ENCODE data around the gene HIRA.

Gene HIRA

DNA sequence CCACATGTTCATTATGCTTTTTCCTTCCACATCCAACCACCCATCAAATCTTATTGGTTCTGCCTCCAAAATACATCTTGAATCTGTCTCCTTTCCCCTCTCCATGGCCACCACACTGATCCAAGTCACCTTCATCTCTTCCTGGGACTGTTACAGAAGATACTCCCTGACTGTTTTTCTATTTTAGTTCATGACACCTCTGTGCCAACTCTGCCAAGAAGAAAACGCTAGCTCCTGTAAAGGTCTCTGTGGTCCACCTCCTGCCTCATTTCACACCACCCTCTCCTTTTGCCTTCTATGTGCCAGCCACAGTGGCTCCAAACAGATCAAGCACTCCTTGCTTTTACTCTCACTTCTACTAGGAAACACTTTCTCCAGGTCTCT is 81.1 kb downstream of the HIRA start:
- WGBS, 2 experiments, result 91 to 98% methylated on average over 1 of the region's 1 CpG
- H3K36me3 ChIP-seq (ENCODE audit: control insufficient read depth, insufficient read depth, low read length), result peaks cover 34% of the 10 kb centered on the region
- H3K9me3 ChIP-seq (ENCODE audit: control insufficient read depth, low read length), result no peaks in the 10 kb centered on the region

DNA sequence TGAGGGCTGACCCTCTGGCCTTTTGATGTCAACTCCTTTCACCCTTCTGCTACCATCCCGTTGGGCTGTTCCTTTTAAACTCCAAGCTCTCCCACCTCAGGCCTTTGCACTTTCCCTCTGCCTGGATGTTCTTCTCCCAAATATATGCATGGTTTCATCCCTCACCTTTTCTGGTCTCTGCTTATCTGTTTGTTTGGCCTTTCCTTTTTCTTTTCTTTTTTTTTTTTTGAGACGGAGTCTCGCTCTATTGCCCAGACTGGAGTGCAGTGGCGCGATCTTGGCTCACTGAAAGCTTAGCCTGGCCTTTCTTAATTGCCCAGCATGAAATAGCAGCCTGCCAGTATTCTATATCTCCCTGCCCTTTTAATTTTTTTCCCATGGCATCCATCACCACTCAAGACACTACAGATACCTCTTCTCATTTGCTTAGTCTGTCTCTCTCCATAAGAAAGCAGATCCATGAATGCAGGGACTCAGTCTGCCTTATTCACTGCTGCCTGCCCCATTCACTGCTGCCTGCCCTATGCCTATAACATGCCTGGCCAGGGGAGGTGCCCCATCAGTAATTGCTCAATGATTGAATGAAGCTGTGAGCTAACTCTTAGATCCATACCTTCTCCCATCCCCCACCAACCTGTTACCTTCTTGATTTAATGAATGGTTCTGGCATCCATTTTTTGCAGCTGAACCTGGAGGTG is 81.6 kb downstream of the HIRA start:
- WGBS, 2 experiments, result 95 to 96% methylated on average over 5 of the region's 5 CpGs
- no peaks in the 10 kb centered on the region for H3K4me1 ChIP-seq (ENCODE audit: control insufficient read depth, insufficient read depth, low read length)
- no peak overlapping the region for H3K27ac ChIP-seq (ENCODE audit: insufficient read depth, low read depth, low read length, poor library complexity, severe bottlenecking)
- H3K4me3 ChIP-seq (ENCODE audit: insufficient read depth, low read depth, low read length), result no peak overlapping the region
- H3K9me3 ChIP-seq (ENCODE audit: control insufficient read depth, low read length), result no peaks in the 10 kb centered on the region
- H3K27me3 ChIP-seq (ENCODE audit: control insufficient read depth, insufficient read depth, low read length, poor library complexity, severe bottlenecking), result no peaks in the 10 kb centered on the region
- H3K36me3 ChIP-seq (ENCODE audit: control insufficient read depth, insufficient read depth, low read length), result peaks cover 34% of the 10 kb centered on the region

More for the DNA sequence above, 81.1 kb downstream of the HIRA start:
- Histone ChIP-seq H3K4me1 (ENCODE audit: control insufficient read depth, insufficient read depth, low read length) (no peaks in the 10 kb centered on the region), H3K27ac (ENCODE audit: insufficient read depth, low read depth, low read length, poor library complexity, severe bottlenecking) (no peak overlapping the region), H3K4me3 (ENCODE audit: insufficient read depth, low read depth, low read length) (no peak overlapping the region), H3K27me3 (ENCODE audit: control insufficient read depth, insufficient read depth, low read length, poor library complexity, severe bottlenecking) (no peaks in the 10 kb centered on the region)

DNA sequence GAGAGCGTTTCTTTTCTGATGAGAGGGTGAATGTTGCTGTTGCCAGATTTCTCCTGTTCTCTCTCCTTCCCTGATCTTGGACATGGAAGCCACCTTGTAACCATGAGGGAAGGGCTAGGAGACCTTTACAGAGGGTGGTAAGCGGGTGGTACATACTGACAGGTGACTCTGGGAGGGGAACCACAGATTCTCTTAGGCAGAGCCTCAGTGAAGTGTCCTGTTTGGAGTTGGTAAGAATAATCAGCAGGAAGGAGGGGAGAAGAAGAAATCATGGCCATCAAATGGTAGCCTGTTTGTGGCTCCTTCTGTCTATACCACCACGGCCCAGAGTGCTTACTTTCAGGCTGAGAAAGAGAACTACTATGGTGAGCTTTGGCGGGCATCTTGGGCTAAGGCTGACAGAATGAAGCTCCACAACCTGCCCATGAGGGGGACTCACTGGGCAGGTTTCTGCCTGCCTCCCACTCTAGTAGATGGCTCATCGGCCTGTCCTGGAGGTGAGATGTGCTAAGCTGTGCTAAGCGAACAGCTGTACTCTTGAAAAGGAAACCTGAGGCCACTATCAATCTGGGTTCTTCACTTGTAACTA is 84.8 kb downstream of the HIRA start:
- Histone ChIP-seq H3K9me3 (ENCODE audit: control insufficient read depth, low read length) (no peaks in the 10 kb centered on the region), H3K27ac (ENCODE audit: insufficient read depth, low read depth, low read length, poor library complexity, severe bottlenecking) (no peak overlapping the region), H3K36me3 (ENCODE audit: control insufficient read depth, insufficient read depth, low read length) (peaks cover 32% of the 10 kb centered on the region), H3K27me3 (ENCODE audit: control insufficient read depth, insufficient read depth, low read length, poor library complexity, severe bottlenecking) (no peaks in the 10 kb centered on the region), H3K4me3 (ENCODE audit: insufficient read depth, low read depth, low read length) (no peak overlapping the region), H3K4me1 (ENCODE audit: control insufficient read depth, insufficient read depth, low read length) (no peaks in the 10 kb centered on the region)
- WGBS, 2 experiments, result 94 to 99% methylated on average over 6 of the region's 6 CpGs

DNA sequence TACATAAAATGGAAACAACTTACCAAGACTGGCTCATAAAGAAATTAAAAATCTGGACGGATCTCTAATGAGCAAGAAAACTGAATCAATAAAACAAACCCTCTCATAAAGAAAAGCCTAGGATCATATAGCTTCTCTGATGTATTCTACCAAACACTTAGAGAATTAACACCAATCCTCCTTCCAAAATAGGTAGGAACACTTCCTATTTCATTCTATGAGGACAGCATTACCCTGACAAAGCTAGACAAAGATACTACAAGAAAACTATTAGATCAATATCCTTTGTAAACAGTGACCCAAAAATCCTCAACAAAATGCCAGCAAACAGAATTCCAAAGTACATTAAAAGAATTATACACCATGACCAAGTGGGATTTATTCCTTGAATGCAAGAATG is 87.1 kb downstream of the HIRA start:
- H3K27ac ChIP-seq (ENCODE audit: insufficient read depth, low read depth, low read length, poor library complexity, severe bottlenecking), result no peak overlapping the region
- 91 to 100% methylated on average over 1 of the region's 1 CpG for WGBS, 2 experiments
- H3K4me3 ChIP-seq (ENCODE audit: insufficient read depth, low read depth, low read length), result no peak overlapping the region
- peaks cover 14% of the 10 kb centered on the region for H3K36me3 ChIP-seq (ENCODE audit: control insufficient read depth, insufficient read depth, low read length)
- H3K9me3 ChIP-seq (ENCODE audit: control insufficient read depth, low read length), result no peaks in the 10 kb centered on the region
- H3K27me3 ChIP-seq (ENCODE audit: control insufficient read depth, insufficient read depth, low read length, poor library complexity, severe bottlenecking), result no peaks in the 10 kb centered on the region
- H3K4me1 ChIP-seq (ENCODE audit: control insufficient read depth, insufficient read depth, low read length), result no peaks in the 10 kb centered on the region

DNA sequence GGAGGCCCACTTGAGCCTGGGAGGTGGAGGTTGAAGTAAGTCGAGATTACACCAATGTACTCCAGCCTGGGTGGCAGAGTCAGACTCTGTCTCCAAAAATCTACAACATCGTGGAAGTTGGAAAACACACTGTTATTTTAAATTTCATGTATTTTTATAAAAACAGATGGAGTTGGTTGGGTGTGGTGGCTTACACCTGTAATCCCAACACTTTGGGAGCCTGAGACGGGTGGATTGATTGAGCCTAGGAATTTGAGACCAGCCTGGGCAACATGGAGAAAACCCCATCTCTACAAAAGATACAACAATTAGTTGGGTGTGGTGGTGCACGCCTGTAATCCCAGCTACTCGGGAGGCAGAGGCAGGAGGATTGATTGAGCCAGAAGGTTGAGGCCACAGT is 88.1 kb downstream of the HIRA start:
- no peak overlapping the region for H3K27ac ChIP-seq (ENCODE audit: insufficient read depth, low read depth, low read length, poor library complexity, severe bottlenecking)
- H3K27me3 ChIP-seq (ENCODE audit: control insufficient read depth, insufficient read depth, low read length, poor library complexity, severe bottlenecking), result no peaks in the 10 kb centered on the region
- 84 to 97% methylated on average over 3 to 5 of the region's 5 CpGs for WGBS, 2 experiments
- peaks cover 14% of the 10 kb centered on the region for H3K36me3 ChIP-seq (ENCODE audit: control insufficient read depth, insufficient read depth, low read length)
- H3K9me3 ChIP-seq (ENCODE audit: control insufficient read depth, low read length), result no peaks in the 10 kb centered on the region
- H3K4me3 ChIP-seq (ENCODE audit: insufficient read depth, low read depth, low read length), result no peak overlapping the region
- no peaks in the 10 kb centered on the region for H3K4me1 ChIP-seq (ENCODE audit: control insufficient read depth, insufficient read depth, low read length)

DNA sequence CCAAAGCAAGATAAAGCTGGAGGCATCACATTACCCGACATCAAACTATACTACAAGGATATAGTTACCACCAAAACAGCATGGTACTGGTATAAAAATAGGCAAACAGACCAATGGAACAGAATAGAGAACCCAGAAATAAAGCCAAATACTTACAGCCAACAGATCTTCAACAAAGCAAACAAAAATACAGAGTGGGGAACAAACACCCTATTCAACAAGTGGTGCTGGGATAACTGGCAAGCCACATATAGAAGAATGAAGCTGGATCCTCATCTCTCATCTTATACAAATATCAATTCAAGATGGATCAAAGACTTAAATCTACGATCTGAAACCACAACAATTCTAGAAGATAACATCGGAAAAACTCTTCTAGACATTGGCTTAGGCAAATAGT is 90.0 kb downstream of the HIRA start:
- H3K9me3 ChIP-seq (ENCODE audit: control insufficient read depth, low read length), result no peaks in the 10 kb centered on the region
- WGBS, 2 experiments, result 76% methylated on average over 3 of the region's 3 CpGs
- H3K27me3 ChIP-seq (ENCODE audit: control insufficient read depth, insufficient read depth, low read length, poor library complexity, severe bottlenecking), result no peaks in the 10 kb centered on the region
- H3K4me3 ChIP-seq (ENCODE audit: insufficient read depth, low read depth, low read length), result no peak overlapping the region
- H3K27ac ChIP-seq (ENCODE audit: insufficient read depth, low read depth, low read length, poor library complexity, severe bottlenecking), result no peak overlapping the region
- peaks cover 24% of the 10 kb centered on the region for H3K36me3 ChIP-seq (ENCODE audit: control insufficient read depth, insufficient read depth, low read length)
- H3K4me1 ChIP-seq (ENCODE audit: control insufficient read depth, insufficient read depth, low read length), result no peaks in the 10 kb centered on the region

DNA sequence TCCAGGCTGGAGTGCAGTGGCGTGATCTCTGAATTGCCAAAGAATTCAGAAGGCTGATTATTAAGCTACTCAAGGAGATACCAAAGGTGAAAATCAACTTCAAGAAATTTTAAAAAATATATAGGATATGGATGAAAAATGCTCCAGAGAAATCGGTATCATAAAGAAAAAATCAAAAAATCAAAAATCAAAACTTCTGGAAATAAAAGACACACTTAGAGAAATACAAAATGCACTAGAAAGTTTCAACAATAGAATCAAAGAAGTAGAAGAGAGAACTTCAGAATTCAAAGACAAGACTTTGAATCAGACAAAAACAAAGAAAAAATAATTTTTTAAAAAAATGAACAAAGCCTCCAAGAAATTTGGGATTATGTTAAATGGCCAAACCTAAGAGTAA is 94.4 kb downstream of the HIRA start:
- H3K36me3 ChIP-seq (ENCODE audit: control insufficient read depth, insufficient read depth, low read length), result peaks cover 24% of the 10 kb centered on the region
- WGBS, 2 experiments, result 80 to 100% methylated on average over 1 of the region's 2 CpGs
- no peaks in the 10 kb centered on the region for H3K4me1 ChIP-seq (ENCODE audit: control insufficient read depth, insufficient read depth, low read length)

DNA sequence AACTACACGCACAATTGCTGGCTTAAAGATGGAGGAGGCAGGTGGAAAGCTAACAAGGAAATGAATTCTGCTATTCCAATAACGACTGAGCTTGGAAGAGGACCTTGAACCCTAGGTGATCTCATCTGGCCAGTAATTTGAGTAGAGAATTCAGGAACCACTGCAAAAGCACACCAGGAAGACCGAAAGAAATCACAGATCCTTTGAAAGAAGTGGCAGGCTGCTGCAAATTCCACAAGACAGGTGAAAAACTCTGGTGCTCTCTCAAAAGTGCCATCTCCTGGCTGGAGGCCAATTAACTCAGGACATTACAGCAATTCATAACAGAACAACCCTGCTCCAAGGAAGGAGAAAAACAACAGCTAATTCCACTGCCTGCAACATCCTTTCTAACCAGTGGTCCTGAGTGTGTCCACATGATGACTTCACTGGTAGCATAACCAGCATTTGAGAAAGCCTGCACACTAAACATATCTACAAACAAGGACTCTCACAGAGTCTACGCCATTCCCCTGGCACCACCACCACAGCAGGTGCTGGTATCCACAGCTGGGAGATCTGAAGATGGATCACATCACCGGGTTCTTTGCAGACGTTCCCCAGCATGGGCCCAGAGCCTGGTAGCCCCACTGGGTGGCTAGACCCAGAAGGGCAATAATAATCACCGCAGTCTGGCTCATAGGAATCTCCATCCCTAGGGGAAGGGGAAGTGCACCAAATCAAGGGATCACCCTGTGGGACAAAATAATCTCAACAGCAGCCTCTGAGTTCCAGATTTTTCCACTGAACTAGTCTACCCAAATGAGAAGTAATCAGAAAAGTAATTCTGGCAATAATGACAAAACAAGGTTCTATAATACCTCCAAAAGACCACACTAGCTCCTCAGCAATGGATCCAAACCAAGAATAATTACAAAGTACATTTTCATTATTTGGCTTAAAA is 95.1 kb downstream of the HIRA start:
- WGBS, 2 experiments, result 94% methylated on average over 7 of the region's 7 CpGs
- H3K9me3 ChIP-seq (ENCODE audit: control insufficient read depth, low read length), result no peaks in the 10 kb centered on the region
- no peaks in the 10 kb centered on the region for H3K27me3 ChIP-seq (ENCODE audit: control insufficient read depth, insufficient read depth, low read length, poor library complexity, severe bottlenecking)
- H3K36me3 ChIP-seq (ENCODE audit: control insufficient read depth, insufficient read depth, low read length), result peaks cover 24% of the 10 kb centered on the region
- no peaks in the 10 kb centered on the region for H3K4me1 ChIP-seq (ENCODE audit: control insufficient read depth, insufficient read depth, low read length)
- H3K27ac ChIP-seq (ENCODE audit: insufficient read depth, low read depth, low read length, poor library complexity, severe bottlenecking), result no peak overlapping the region
- H3K4me3 ChIP-seq (ENCODE audit: insufficient read depth, low read depth, low read length), result no peak overlapping the region

More for the DNA sequence above, 94.4 kb downstream of the HIRA start:
- no peaks in the 10 kb centered on the region for H3K9me3 ChIP-seq (ENCODE audit: control insufficient read depth, low read length)
- no peak overlapping the region for H3K4me3 ChIP-seq (ENCODE audit: insufficient read depth, low read depth, low read length)
- no peak overlapping the region for H3K27ac ChIP-seq (ENCODE audit: insufficient read depth, low read depth, low read length, poor library complexity, severe bottlenecking)
- H3K27me3 ChIP-seq (ENCODE audit: control insufficient read depth, insufficient read depth, low read length, poor library complexity, severe bottlenecking), result no peaks in the 10 kb centered on the region

DNA sequence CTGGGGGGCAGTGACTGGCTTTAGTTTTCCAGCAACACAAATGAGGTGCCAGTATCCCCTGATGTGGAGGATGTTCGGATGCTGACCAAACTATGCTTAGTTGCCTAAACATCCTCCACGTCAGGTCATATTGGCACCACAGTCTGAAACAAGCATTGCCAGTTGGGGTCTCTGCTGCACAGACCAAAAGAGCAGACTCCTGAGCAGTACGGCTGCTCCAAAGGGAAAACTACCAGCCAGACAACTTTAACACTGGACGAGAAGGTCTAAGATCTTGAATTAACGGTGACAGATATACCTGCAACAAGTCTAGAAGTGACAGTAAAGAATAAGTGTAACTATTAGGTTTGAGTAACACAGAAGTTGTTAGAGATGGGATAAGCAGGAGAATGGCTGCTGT is 99.6 kb downstream of the HIRA start:
- no peaks in the 10 kb centered on the region for H3K9me3 ChIP-seq (ENCODE audit: control insufficient read depth, low read length)
- no peaks in the 10 kb centered on the region for H3K27me3 ChIP-seq (ENCODE audit: control insufficient read depth, insufficient read depth, low read length, poor library complexity, severe bottlenecking)
- no peak overlapping the region for H3K27ac ChIP-seq (ENCODE audit: insufficient read depth, low read depth, low read length, poor library complexity, severe bottlenecking)
- H3K4me3 ChIP-seq (ENCODE audit: insufficient read depth, low read depth, low read length), result no peak overlapping the region
- WGBS, 2 experiments, result 95% methylated on average over 5 of the region's 5 CpGs
- no peaks in the 10 kb centered on the region for H3K4me1 ChIP-seq (ENCODE audit: control insufficient read depth, insufficient read depth, low read length)
- peaks cover 37% of the 10 kb centered on the region for H3K36me3 ChIP-seq (ENCODE audit: control insufficient read depth, insufficient read depth, low read length)

DNA sequence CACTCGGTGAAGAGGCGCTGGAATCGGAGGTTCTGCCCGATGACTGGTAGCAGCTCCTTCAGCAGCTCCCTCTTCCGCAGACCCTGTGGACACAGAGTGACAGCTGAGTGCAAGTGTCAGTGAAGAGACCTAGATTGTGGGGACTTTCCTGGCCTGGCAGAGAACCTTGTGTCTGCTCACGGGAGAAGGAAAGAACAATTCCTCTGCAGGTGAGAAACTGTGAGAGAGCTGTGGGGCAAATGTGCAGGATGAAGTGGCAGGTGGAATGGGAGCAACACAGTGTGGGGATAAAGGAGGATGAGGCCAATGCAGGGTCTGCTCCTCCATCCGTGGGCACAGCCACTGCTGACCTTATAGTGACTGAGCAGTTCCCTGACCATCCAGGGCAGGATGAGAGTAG is 100.1 kb downstream of the HIRA start:
- Histone ChIP-seq H3K27me3 (ENCODE audit: control insufficient read depth, insufficient read depth, low read length, poor library complexity, severe bottlenecking) (no peaks in the 10 kb centered on the region), H3K27ac (ENCODE audit: insufficient read depth, low read depth, low read length, poor library complexity, severe bottlenecking) (no peak overlapping the region), H3K4me1 (ENCODE audit: control insufficient read depth, insufficient read depth, low read length) (no peaks in the 10 kb centered on the region), H3K4me3 (ENCODE audit: insufficient read depth, low read depth, low read length) (no peak overlapping the region), H3K36me3 (ENCODE audit: control insufficient read depth, insufficient read depth, low read length) (peaks cover 32% of the 10 kb centered on the region), H3K9me3 (ENCODE audit: control insufficient read depth, low read length) (no peaks in the 10 kb centered on the region)
- 96 to 97% methylated on average over 7 of the region's 7 CpGs for WGBS, 2 experiments

All from ectodermal cell (in vitro differentiated cells).